Measurements from ENCODE around the gene LAD1.

GRCh38 chr1:201371792-201372191 lies 27.3 kb downstream of the LAD1 start:
- TF ChIP-seq, protein P1, sequence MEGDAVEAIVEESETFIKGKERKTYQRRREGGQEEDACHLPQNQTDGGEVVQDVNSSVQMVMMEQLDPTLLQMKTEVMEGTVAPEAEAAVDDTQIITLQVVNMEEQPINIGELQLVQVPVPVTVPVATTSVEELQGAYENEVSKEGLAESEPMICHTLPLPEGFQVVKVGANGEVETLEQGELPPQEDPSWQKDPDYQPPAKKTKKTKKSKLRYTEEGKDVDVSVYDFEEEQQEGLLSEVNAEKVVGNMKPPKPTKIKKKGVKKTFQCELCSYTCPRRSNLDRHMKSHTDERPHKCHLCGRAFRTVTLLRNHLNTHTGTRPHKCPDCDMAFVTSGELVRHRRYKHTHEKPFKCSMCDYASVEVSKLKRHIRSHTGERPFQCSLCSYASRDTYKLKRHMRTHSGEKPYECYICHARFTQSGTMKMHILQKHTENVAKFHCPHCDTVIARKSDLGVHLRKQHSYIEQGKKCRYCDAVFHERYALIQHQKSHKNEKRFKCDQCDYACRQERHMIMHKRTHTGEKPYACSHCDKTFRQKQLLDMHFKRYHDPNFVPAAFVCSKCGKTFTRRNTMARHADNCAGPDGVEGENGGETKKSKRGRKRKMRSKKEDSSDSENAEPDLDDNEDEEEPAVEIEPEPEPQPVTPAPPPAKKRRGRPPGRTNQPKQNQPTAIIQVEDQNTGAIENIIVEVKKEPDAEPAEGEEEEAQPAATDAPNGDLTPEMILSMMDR (IDR thresholded peaks at IDR 0.05; ENCODE audit: insufficient read depth, low read depth, low read length), result no peak
- TF ChIP-seq EZH2 (IDR thresholded peaks at IDR 0.05; ENCODE audit: insufficient read depth, low read length), result no peak

Data from astrocyte (in vitro differentiated cells and primary cell).